Heart left ventricle (tissue), 16 donors: ENCODE measurements around the gene MMP17. TPM values are rescaled to one million over a fixed set of nuclear protein-coding genes. Genes with fewer than 3 reads are reported as not detected.

ENCODE experiments used
- ATAC-seq, 4 donors: fragments of 200-7000 bp; cut with Tn5 transposase; one replicate each; pipeline ENCODE4 v1.9.1; 2020 to 2022; ENCODE audit warnings: moderate library complexity in 4 of 4, mild to moderate bottlenecking in 3 of 4, moderate number of reproducible peaks in 1 of 4
- DNase-seq, 5 donors: peaks; one replicate each; pipeline ENCODE4 v3.0.0-alpha.2; 2020
- H3K27ac ChIP-seq, 12 donors: fragments of 200-600 bp; sonication (generic) in 4 of 12; one replicate each; pipeline versions ENCODE4 v1.5.0 to v1.8.0; 2016 to 2022; ENCODE audit warnings: mild to moderate bottlenecking in 2 of 12
- H3K27me3 ChIP-seq, 9 donors: fragments of 200-600 bp; sonication (generic) in 2 of 9; one replicate each; pipeline versions ENCODE4 v1.5.1 to v1.8.0; 2016 to 2022; ENCODE audit warnings: mild to moderate bottlenecking in 3 of 9
- H3K36me3 ChIP-seq, 9 donors: fragments of 200-600 bp; sonication (generic) in 2 of 9; one replicate each; pipeline versions ENCODE4 v1.5.0 to v1.8.0; 2018 to 2022; ENCODE audit warnings: mild to moderate bottlenecking in 2 of 9
- H3K4me1 ChIP-seq, 12 donors: fragments of 200-600 bp; sonication (generic) in 4 of 12; one replicate each; pipeline versions ENCODE4 v1.5.0 to v1.8.0; 2016 to 2022; ENCODE audit warnings: mild to moderate bottlenecking in 3 of 12
- H3K4me3 ChIP-seq, 12 donors: fragments of 200-600 bp; sonication (generic) in 4 of 12; one replicate each; pipeline versions ENCODE4 v1.5.0 to v1.8.0; 2017 to 2022; ENCODE audit warnings: mild to moderate bottlenecking in 9 of 12, moderate library complexity in 4 of 12
- H3K9me3 ChIP-seq, 12 donors: fragments of 200-600 bp; sonication (generic) in 4 of 12; one replicate each; pipeline versions ENCODE4 v1.5.0 to v1.8.0; 2016 to 2022; ENCODE audit warnings: mild to moderate bottlenecking in 1 of 12
- CTCF ChIP-seq, 12 donors: fragments of 200-600 bp; sonication (generic) in 4 of 12; IDR thresholded peaks; one replicate each; pipeline versions ENCODE4 v1.5.0 to v1.8.0; 2018 to 2022; ENCODE audit warnings: antibody characterized with exemption in 12 of 12, mild to moderate bottlenecking in 5 of 12
- POLR2A ChIP-seq, 2 donors: fragments of 450-650 bp; IDR thresholded peaks; one replicate each; pipeline ENCODE4 v1.6.1; 2017; ENCODE audit warnings: antibody characterized with exemption in 2 of 2, mild to moderate bottlenecking in 2 of 2, moderate library complexity in 2 of 2
- WGBS, 4 donors: extraction: QIAGEN DNeasy Blood & Tissue Kit in 2 of 4; methylation state at CpG; one replicate each; pipeline versions ENCODE4 v1.1.5 to v1.1.7; 2013 to 2018; 5-methylcytosine and 5-hydroxymethylcytosine counted together
- intact Hi-C, 10 donors: fragments of 100-400 bp; cut with DNase I; formaldehyde crosslinking; loops; one replicate each; pipeline versions ENCODE4 v1.11.1 to v1.14.2; 2022
- polyA plus RNA-seq, 2 donors: library from polyadenylated mRNA; stranded (reverse); fragments of 200-250 nt; gene quantifications; one replicate each; pipeline ENCODE4 v1.2.3, GENCODE V29; 2013
- total RNA-seq, 9 donors: library from RNA; depleted of rRNA in 2 of 9; stranded (reverse); fragments of >200 nt in 2 of 9; fragmentation: NEBNext Ultra II Directional in 3 of 9; extraction: Animal tissue kit (Norgen Biotek cat#: 25700) in 3 of 9; gene quantifications; one replicate each; pipeline versions ENCODE4 v1.1.0 to v1.2.4, GENCODE V29; 2016 to 2023
- donor health status: ischemic (EF 13 %, LVEDD 7.1; RV severe dilation, severe dysfunction).
- donor health status: healthy with polysubstance abuse.
- donor health status: DM: no; HTN: yes; CAD: no.
- donor health status: DM: no; HTN: no; CAD: no.
- donor health status: ischemic (EF 25% LVEDD 6.9; RV normal size, moderate dysfunction).
- donor health status: ischemic (EF 25% LVEDD 5.7; RV mildly dilated, moderate dysfunction).
- donor health status: healthy.
- donor health status: DM: yes; HTN: yes; CAD: no.
- donor health status: ischemic (EF 35%, LVEDD 5.7; RV mildly dilated, moderate dysfunction).
- donor health status: nonischemic (EF 11% LVEDD 7.7; RV severe dilation, severe dysfunction).
- donor health status: DM: yes; HTN: yes; CAD: no.
- donor health status: PGD.
- donor health status: ischemic (EF 29% LVEDD 5.4; RV normal size, mild dysfunction).
- donor health status: nonischemic (EF 23%, LVEDD 6.1; RV moderate dilation, normal function).

Gene MMP17
- total and polyA plus RNA-seq, 11 donors: 0.28 to 2.1 (median 1.2) TPM

GRCh38 chr12:131863711-131864396, 35.7 kb downstream of the MMP17 start:
- intact Hi-C loops: no loop called here
- Histone ChIP-seq H3K9me3 (no peaks in the 10 kb centered on the region), H3K4me1 (peaks cover 0 to 19% (median 0%) of the 10 kb centered on the region in 12 donors), H3K4me3 (no peak overlapping the region), H3K36me3 (no peaks in the 10 kb centered on the region), H3K27me3 (peaks cover 0 to 14% (median 0%) of the 10 kb centered on the region in 9 donors), H3K27ac (no peak overlapping the region)
- DNase-seq (no peak), ATAC-seq (no peak)
- WGBS, 4 donors: 61 to 65% (median 64%) methylated on average over 24 of the region's 24 CpGs
- TF ChIP-seq CTCF (IDR thresholded peaks at IDR 0.05): no peak
- TF ChIP-seq POLR2A (IDR thresholded peaks at IDR 0.05): no peak

- peaks cover 0 to 14% (median 0%) of the 10 kb centered on the region in 9 donors for H3K27me3 ChIP-seq
- intact Hi-C loops: no loop called here
- peaks cover 0 to 19% (median 0%) of the 10 kb centered on the region in 12 donors for H3K4me1 ChIP-seq
- ATAC-seq: no peak
- H3K27ac ChIP-seq: no peak overlapping the region
- WGBS, 4 donors: 88 to 93% (median 91%) methylated on average over 8 of the region's 8 CpGs
- H3K36me3 ChIP-seq: no peaks in the 10 kb centered on the region
- DNase-seq: no peak
- TF ChIP-seq CTCF (IDR thresholded peaks at IDR 0.05): no peak
- no peak for TF ChIP-seq POLR2A (IDR thresholded peaks at IDR 0.05)
- H3K4me3 ChIP-seq: no peak overlapping the region
- H3K9me3 ChIP-seq: no peaks in the 10 kb centered on the region
These were observed 36.3 kb downstream of the MMP17 start for GRCh38 chr12:131864469-131864868.

GRCh38 chr12:131865180-131865875, 37.1 kb downstream of the MMP17 start:
- Histone ChIP-seq H3K4me1 (peaks cover 0 to 13% (median 0%) of the 10 kb centered on the region in 12 donors), H3K4me3 (no peak overlapping the region), H3K9me3 (no peaks in the 10 kb centered on the region), H3K27ac (no peak overlapping the region), H3K36me3 (no peaks in the 10 kb centered on the region), H3K27me3 (peaks cover 0 to 14% (median 0%) of the 10 kb centered on the region in 9 donors)
- no peak for DNase-seq
- 84 to 90% (median 90%) methylated on average over 20 of the region's 20 CpGs for WGBS, 4 donors
- no peak for ATAC-seq
- intact Hi-C loops: no loop called here
- TF ChIP-seq CTCF (IDR thresholded peaks at IDR 0.05) (no peak), POLR2A (IDR thresholded peaks at IDR 0.05) (no peak)

- Histone ChIP-seq H3K4me1 (peaks cover 0 to 7% (median 0%) of the 10 kb centered on the region in 12 donors), H3K36me3 (no peaks in the 10 kb centered on the region), H3K4me3 (no peak overlapping the region), H3K27me3 (peaks cover 0 to 5% (median 0%) of the 10 kb centered on the region in 9 donors), H3K27ac (no peak overlapping the region), H3K9me3 (no peaks in the 10 kb centered on the region)
- 86 to 90% (median 87%) methylated on average over 10 of the region's 10 CpGs for WGBS, 4 donors
- intact Hi-C loops: no loop called here
- no peak for ATAC-seq
- TF ChIP-seq CTCF (IDR thresholded peaks at IDR 0.05) (no peak), POLR2A (IDR thresholded peaks at IDR 0.05) (no peak)
- DNase-seq: no peak
These were observed 39.3 kb downstream of the MMP17 start for GRCh38 chr12:131867471-131867870.
